H1 (cell line): ENCODE data around the gene FXYD5. TPM values are rescaled to one million over a fixed set of nuclear protein-coding genes. Genes with fewer than 3 reads are reported as not detected.

Experiments used
- CTCF ChIA-PET: fragments of 300-600 bp; sonication (Branson Sonifier 250); formaldehyde crosslinking; loops from one replicate; lab custom pipeline; 2021; ENCODE audit not compliant: partially characterized antibody; lab: Charles Lee
- POLR2A ChIA-PET: fragments of 300-600 bp; sonication (Branson Sonifier 250); formaldehyde crosslinking; loops from one replicate; lab custom pipeline; 2021; ENCODE audit warnings: inconsistent platforms; ENCODE audit not compliant: partially characterized antibody; lab: Charles Lee
- DNase-seq, 2 experiments: peaks; one replicate each; pipeline versions ENCODE4 v3.0.0 to v3.0.0-alpha.2; 2010 to 2022; ENCODE audit warnings: low spot score in 2 of 2, low read depth in 1 of 2, mixed read lengths in 1 of 2
- FAIRE-seq: peaks from 2 replicates; lab custom pipeline; 2011; peaks lifted over from hg19 to GRCh38; lab: Jason Lieb, UNC
- H2AFZ ChIP-seq: 2 replicates; pipeline ENCODE4 v1.8.1; 2012; ENCODE audit warnings: low read length, inconsistent platforms
- H2AK5ac ChIP-seq: 2 replicates; pipeline ENCODE4 v1.6.1; 2013; ENCODE audit warnings: low read depth, low read length
- H2BK120ac ChIP-seq: replicated peaks from 2 replicates; pipeline ENCODE3; 2013; ENCODE audit warnings: low read depth, low read length, inconsistent platforms
- H2BK12ac ChIP-seq: 2 replicates; pipeline ENCODE4 v1.6.1; 2013; ENCODE audit warnings: low read depth, low read length
- H2BK15ac ChIP-seq: 2 replicates; pipeline ENCODE4 v1.6.1; 2013; ENCODE audit warnings: low read length
- H2BK20ac ChIP-seq: 2 replicates; pipeline ENCODE4 v1.6.1; 2013; ENCODE audit warnings: low read length
- H2BK5ac ChIP-seq: 2 replicates; pipeline ENCODE4 v1.6.1; 2013; ENCODE audit warnings: low read depth, low read length
- H3K14ac ChIP-seq: 2 replicates; pipeline ENCODE4 v1.6.1; 2013; ENCODE audit warnings: inconsistent platforms; ENCODE audit not compliant: insufficient read length
- H3K18ac ChIP-seq: 2 replicates; pipeline ENCODE4 v1.6.1; 2013; ENCODE audit warnings: low read length; ENCODE audit errors: extremely low read depth
- H3K23ac ChIP-seq: 2 replicates; pipeline ENCODE4 v1.6.1; 2013; ENCODE audit warnings: inconsistent platforms; ENCODE audit not compliant: insufficient read length
- H3K23me2 ChIP-seq: 2 replicates; pipeline ENCODE4 v1.6.1; 2013; ENCODE audit warnings: low read depth, low read length
- H3K27ac ChIP-seq: 2 replicates; pipeline ENCODE4 v1.6.1; 2011; ENCODE audit warnings: low read depth, low read length, inconsistent platforms
- H3K27me3 ChIP-seq, 4 experiments: replicated peaks in 1 of 4; 1 replicate in 1 of 4; 2 replicates in 3 of 4; pipeline versions ENCODE4 v1.6.1 to v1.8.1; 2011 to 2013; ENCODE audit warnings: low read length in 3 of 4, mild to moderate bottlenecking in 3 of 4, inconsistent platforms in 2 of 4, mixed read lengths in 2 of 4, moderate library complexity in 1 of 4; ENCODE audit not compliant: control insufficient read depth in 3 of 4, insufficient read depth in 3 of 4; ENCODE audit errors: extremely low read depth in 1 of 4
- H3K36me3 ChIP-seq, 4 experiments: 2 replicates each; pipeline versions ENCODE4 v1.6.1 to v1.8.1; 2011 to 2013; ENCODE audit warnings: mild to moderate bottlenecking in 4 of 4, low read length in 3 of 4, moderate library complexity in 2 of 4, control low read depth in 1 of 4, inconsistent platforms in 1 of 4; ENCODE audit not compliant: insufficient read depth in 4 of 4, control insufficient read depth in 2 of 4
- H3K4ac ChIP-seq: replicated peaks from 2 replicates; pipeline ENCODE3; 2013; ENCODE audit warnings: low read length, low read depth, mixed read lengths, inconsistent platforms; ENCODE audit not compliant: insufficient read length
- H3K4me1 ChIP-seq, 4 experiments: replicated peaks in 1 of 4; 1 replicate in 1 of 4; 2 replicates in 3 of 4; pipeline versions ENCODE4 v1.6.1 to v1.8.1; 2011 to 2013; ENCODE audit warnings: low read length in 3 of 4, inconsistent platforms in 2 of 4, mixed read lengths in 1 of 4; ENCODE audit not compliant: insufficient read depth in 4 of 4, control insufficient read depth in 3 of 4
- H3K4me2 ChIP-seq, 2 experiments: 2 replicates each; pipeline versions ENCODE4 v1.6.1 to v1.8.1; 2011 to 2013; ENCODE audit warnings: low read depth in 2 of 2, low read length in 2 of 2, control low read depth in 1 of 2, inconsistent platforms in 1 of 2, mild to moderate bottlenecking in 1 of 2; ENCODE audit not compliant: insufficient read depth in 1 of 2
- H3K4me3 ChIP-seq, 4 experiments: fragments of 200-600, 300-600 bp in 1 of 4; sonication (generic), shearing (Covaris generic), sonication (Bioruptor Twin) in 1 of 4; 2 replicates each; pipeline versions ENCODE4 v1.5.1 to v1.8.1; 2011 to 2016; ENCODE audit warnings: low read length in 4 of 4, low read depth in 3 of 4, control low read depth in 2 of 4, inconsistent platforms in 2 of 4, mild to moderate bottlenecking in 2 of 4, mixed read lengths in 1 of 4, moderate library complexity in 1 of 4; ENCODE audit not compliant: insufficient read depth in 2 of 4; ENCODE audit errors: extremely low read depth in 1 of 4
- H3K56ac ChIP-seq: replicated peaks from 2 replicates; pipeline ENCODE3; 2013; ENCODE audit warnings: low read depth, mild to moderate bottlenecking, mixed read lengths, low read length, inconsistent platforms; ENCODE audit not compliant: insufficient read length
- H3K79me1 ChIP-seq: 2 replicates; pipeline ENCODE4 v1.6.1; 2013; ENCODE audit warnings: low read depth, low read length, control low read depth
- H3K79me2 ChIP-seq, 2 experiments: 2 replicates each; pipeline versions ENCODE4 v1.6.1 to v1.8.1; 2012 to 2013; ENCODE audit warnings: low read length in 2 of 2, mild to moderate bottlenecking in 2 of 2, inconsistent platforms in 1 of 2; ENCODE audit not compliant: insufficient read depth in 2 of 2, control insufficient read depth in 1 of 2
- H3K9ac ChIP-seq, 4 experiments: replicated peaks in 1 of 4; 1 replicate in 1 of 4; 2 replicates in 3 of 4; pipeline versions ENCODE4 v1.6.1 to v1.8.1; 2011 to 2013; ENCODE audit warnings: low read depth in 3 of 4, low read length in 3 of 4, control low read depth in 2 of 4, mild to moderate bottlenecking in 2 of 4, moderate library complexity in 2 of 4, inconsistent platforms in 1 of 4; ENCODE audit errors: extremely low read depth in 1 of 4
- H3K9me3 ChIP-seq, 2 experiments: 2 replicates each; pipeline versions ENCODE4 v1.6.1 to v1.8.1; 2012 to 2013; ENCODE audit warnings: mild to moderate bottlenecking in 2 of 2, moderate library complexity in 2 of 2, control low read depth in 1 of 2, inconsistent platforms in 1 of 2, low read depth in 1 of 2, low read length in 1 of 2, mixed read lengths in 1 of 2; ENCODE audit not compliant: insufficient read depth in 2 of 2
- H4K20me1 ChIP-seq, 2 experiments: replicated peaks in 1 of 2; 2 replicates each; pipeline versions ENCODE3 to v1.8.1; 2011 to 2013; ENCODE audit warnings: inconsistent platforms in 2 of 2, low read length in 2 of 2, mild to moderate bottlenecking in 1 of 2; ENCODE audit not compliant: insufficient read depth in 2 of 2, control insufficient read depth in 1 of 2
- H4K5ac ChIP-seq: 2 replicates; pipeline ENCODE4 v1.6.1; 2013; ENCODE audit warnings: low read length, low read depth, mixed read lengths, inconsistent platforms; ENCODE audit not compliant: insufficient read length
- H4K8ac ChIP-seq: 2 replicates; pipeline ENCODE4 v1.8.0; 2013; ENCODE audit warnings: mild to moderate bottlenecking, moderate library complexity, low read length, inconsistent platforms; ENCODE audit not compliant: insufficient read depth; ENCODE audit errors: extremely low read depth
- H4K91ac ChIP-seq: replicated peaks from 2 replicates; pipeline ENCODE3; 2013; ENCODE audit warnings: low read length, mixed read lengths, inconsistent platforms; ENCODE audit not compliant: insufficient read length
- ASH2L ChIP-seq: fragments of 200-600, 300-600 bp; sonication (generic); IDR thresholded peaks from one replicate; pipeline ENCODE4 v1.7.1; 2017; ENCODE audit warnings: low read length
- CREB1 ChIP-seq: IDR thresholded peaks from 2 replicates; pipeline ENCODE4 v1.6.1; 2012; ENCODE audit warnings: inconsistent platforms
- FOSL1 ChIP-seq: IDR thresholded peaks from 2 replicates; pipeline ENCODE4 v1.6.1; 2011; ENCODE audit warnings: mild to moderate bottlenecking, low read depth, low read length, moderate library complexity; ENCODE audit not compliant: insufficient read depth
- HDAC2 ChIP-seq, 2 experiments: fragments of 300-600 bp in 1 of 2; sonication (generic) in 1 of 2; IDR thresholded peaks; 2 replicates each; pipeline ENCODE4 v1.6.1; 2011 to 2012; ENCODE audit warnings: low read depth in 2 of 2, low read length in 2 of 2, mild to moderate bottlenecking in 2 of 2, moderate library complexity in 2 of 2, borderline replicate concordance in 1 of 2, inconsistent platforms in 1 of 2
- KDM5A ChIP-seq: fragments of 200-600 bp; IDR thresholded peaks from 2 replicates; pipeline ENCODE4 v1.7.1; 2012; ENCODE audit warnings: mild to moderate bottlenecking, low read length, inconsistent platforms, mixed read lengths
- NANOG ChIP-seq: IDR thresholded peaks from 2 replicates; pipeline ENCODE4 v1.6.1; 2011; ENCODE audit warnings: low read length, low read depth, mild to moderate bottlenecking, inconsistent platforms; ENCODE audit not compliant: insufficient read depth, poor library complexity, severe bottlenecking
- POLR2A ChIP-seq, 2 experiments: IDR thresholded peaks; 1 replicate in 1 of 2; 2 replicates in 1 of 2; pipeline ENCODE4 v1.6.1; 2011; ENCODE audit warnings: low read depth in 2 of 2, low read length in 2 of 2, mild to moderate bottlenecking in 2 of 2; ENCODE audit errors: control extremely low read depth in 1 of 2
- RFX5 ChIP-seq: IDR thresholded peaks from 2 replicates; pipeline ENCODE4 v1.6.1; 2011; ENCODE audit warnings: low read depth, low read length, improper control_type of control experiment, borderline replicate concordance
- SIRT6 ChIP-seq: IDR thresholded peaks from one replicate; pipeline ENCODE4 v1.7.1; 2012; ENCODE audit warnings: low read length, inconsistent platforms
- SP4 ChIP-seq: IDR thresholded peaks from 2 replicates; pipeline ENCODE4 v1.6.1; 2012; ENCODE audit warnings: low read length, inconsistent platforms
- TAF1 ChIP-seq: IDR thresholded peaks from 2 replicates; pipeline ENCODE4 v1.6.1; 2011; ENCODE audit warnings: mild to moderate bottlenecking, low read depth, low read length
- TBP ChIP-seq: IDR thresholded peaks from 2 replicates; pipeline ENCODE4 v1.6.1; 2011; ENCODE audit warnings: low read depth, low read length, improper control_type of control experiment
- TCF12 ChIP-seq: IDR thresholded peaks from 2 replicates; pipeline ENCODE4 v1.6.1; 2011; ENCODE audit warnings: low read depth, mild to moderate bottlenecking, low read length
- WGBS, 2 experiments: shearing (Covaris generic) in 1 of 2; methylation state at CpG; one replicate each; pipeline versions ENCODE4 v1.1.6 to v1.1.7; 2013 to 2015; ENCODE audit warnings: low lambda C conversion rate in 2 of 2, mixed read lengths in 2 of 2, inconsistent platforms in 1 of 2, low coverage in 1 of 2, missing lambda C conversion rate in 1 of 2; ENCODE audit not compliant: insufficient replicate concordance in 2 of 2, insufficient coverage in 1 of 2, insufficient read length in 1 of 2; ENCODE audit errors: extremely low coverage in 1 of 2, missing lambda C conversion rate in 1 of 2; 5-methylcytosine and 5-hydroxymethylcytosine counted together
- polyA plus RNA-seq, 7 experiments: library from polyadenylated mRNA; depleted of rRNA in 3 of 7; stranded (reverse) in 5 of 7; unstranded in 2 of 7; fragments of >200 nt in 5 of 7; fragments of 200-250 nt in 2 of 7; gene quantifications; 1 replicate in 5 of 7; 2 replicates in 1 of 7; 4 replicates in 1 of 7; pipeline versions ENCODE4 v1.2.1 to v1.2.3, GENCODE V29; 2011 to 2013; ENCODE audit warnings: missing spikeins in 2 of 7, mixed read lengths in 2 of 7
- total RNA-seq: library from RNA; stranded (reverse); fragmentation: NEBNext Ultra II Directional; extraction: Animal tissue kit (Norgen Biotek cat#: 25700); gene quantifications from 2 replicates; pipeline ENCODE4 v1.2.1, GENCODE V29; 2021

The FXYD5 gene
- total and polyA plus RNA-seq, 2 of the 8 experiments (the other 6 are each of a cell fraction or from before 2014, with no cell fraction given) = 99.0 to 191 TPM

DNA sequence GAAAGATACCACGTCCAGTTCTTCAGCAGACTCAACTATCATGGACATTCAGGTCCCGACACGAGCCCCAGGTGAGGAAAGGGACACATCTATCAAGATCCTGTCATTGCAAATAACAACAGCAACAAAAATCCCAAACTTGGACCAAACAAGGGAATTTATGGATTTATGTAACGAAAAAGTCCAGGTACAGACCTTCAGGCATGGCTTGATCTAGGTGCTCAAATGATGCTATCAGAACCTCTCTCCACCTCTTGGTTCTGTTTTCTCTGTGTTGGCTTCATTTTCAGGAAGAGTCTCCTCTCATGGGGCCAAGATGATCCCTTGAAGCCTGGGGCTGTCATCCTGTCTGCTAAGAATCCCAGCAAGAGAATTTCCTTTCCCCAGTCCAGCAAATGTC is 2.9 kb downstream of the FXYD5 start:
- Histone ChIP-seq H3K14ac (no peak overlapping the region), H4K20me1 (peaks cover 1 to 5% of the 10 kb centered on the region in 2 experiments), H3K4me2 (no peak overlapping the region), H3K23ac (no peak overlapping the region), H2AK5ac (no peak overlapping the region), H3K79me1 (peaks cover 6% of the 10 kb centered on the region), H3K27me3 (peaks cover 0 to 5% (median 3%) of the 10 kb centered on the region in 4 experiments; a peak in 3 of 7 replicates), H2BK120ac (no peak overlapping the region), H3K56ac (no peak overlapping the region), H2AFZ (no peak overlapping the region), H3K4me1 (peaks cover 4 to 13% (median 11%) of the 10 kb centered on the region in 4 experiments), H3K4me3 (no peak overlapping the region), H2BK20ac (no peak overlapping the region), H3K4ac (no peak overlapping the region), H4K8ac (no peak overlapping the region), H4K5ac (no peak overlapping the region), H3K9me3 (no peaks in the 10 kb centered on the region), H3K9ac (no peak overlapping the region), H4K91ac (no peak overlapping the region), H2BK15ac (no peak overlapping the region), H2BK12ac (no peak overlapping the region), H2BK5ac (no peak overlapping the region), H3K79me2 (peaks cover 0 to 11% of the 10 kb centered on the region in 2 experiments; a peak in 1 of 4 replicates), H3K23me2 (peaks cover 9% of the 10 kb centered on the region; the same call in 1 of the 2 replicates), H3K36me3 (peaks cover 5 to 42% (median 20%) of the 10 kb centered on the region in 4 experiments; a peak in 6 of 8 replicates), H3K18ac (no peak overlapping the region), H3K27ac (no peak overlapping the region)
- FAIRE-seq = no peak
- TF ChIP-seq FOSL1 = no peak
- TF ChIP-seq SP4 = no peak
- TF ChIP-seq NANOG = no peak
- no peak for TF ChIP-seq CREB1
- no peak for TF ChIP-seq HDAC2 (IDR thresholded peaks at IDR 0.05; ENCODE audit: borderline replicate concordance in 1 of 2, low read depth in 2 of 2, low read length in 2 of 2)
- TF ChIP-seq KDM5A = no peak
- TF ChIP-seq SIRT6 = no peak
- no peak for TF ChIP-seq TAF1
- TF ChIP-seq ASH2L = no peak
- no peak for TF ChIP-seq TCF12
- TF ChIP-seq RFX5 = no peak
- TF ChIP-seq POLR2A (IDR thresholded peaks at IDR 0.05; ENCODE audit: control extremely low read depth in 1 of 2, low read depth in 2 of 2, low read length in 2 of 2) = no peak
- no peak for TF ChIP-seq TBP
- CTCF ChIA-PET = interaction anchor here (2.5 kb wide), 1 partner anchor 16 kb away, joined by 15 read pairs; the partner anchor contains the start of gene FXYD7
- WGBS, 2 experiments = 90% methylated on average over 4 of the region's 4 CpGs; no CpG with 5 or more reads in 1 of the 2 experiments
- DNase-seq = no peak
- POLR2A ChIA-PET = interaction anchor here (0.7 to 1.9 kb wide), 3 partner anchors 9 to 15 kb away, joined by 3 to 6 read pairs (median 3); no protein-coding TSS in a partner anchor
